Peyer's patch (tissue), 4 donors: ENCODE results near the gene MYLK.

ENCODE experiments used
- POLR2A ChIP-seq, 2 donors: fragments of 450-650 bp; IDR thresholded peaks; one replicate each; pipeline ENCODE4 v1.5.1; 2017; ENCODE audit warnings: antibody characterized with exemption in 2 of 2, mild to moderate bottlenecking in 2 of 2, moderate library complexity in 2 of 2
- TF ChIP-seq, protein P1 (sequence below), 6 experiments: fragments of 450-650 bp in 4 of 6; fragments of 200-600 bp in 2 of 6; sonication (generic) in 1 of 6; IDR thresholded peaks; one replicate each; pipeline ENCODE4 v1.5.1; 2017 to 2019; ENCODE audit warnings: antibody characterized with exemption in 6 of 6, mild to moderate bottlenecking in 3 of 6, moderate library complexity in 1 of 6

- TF ChIP-seq, protein P1, sequence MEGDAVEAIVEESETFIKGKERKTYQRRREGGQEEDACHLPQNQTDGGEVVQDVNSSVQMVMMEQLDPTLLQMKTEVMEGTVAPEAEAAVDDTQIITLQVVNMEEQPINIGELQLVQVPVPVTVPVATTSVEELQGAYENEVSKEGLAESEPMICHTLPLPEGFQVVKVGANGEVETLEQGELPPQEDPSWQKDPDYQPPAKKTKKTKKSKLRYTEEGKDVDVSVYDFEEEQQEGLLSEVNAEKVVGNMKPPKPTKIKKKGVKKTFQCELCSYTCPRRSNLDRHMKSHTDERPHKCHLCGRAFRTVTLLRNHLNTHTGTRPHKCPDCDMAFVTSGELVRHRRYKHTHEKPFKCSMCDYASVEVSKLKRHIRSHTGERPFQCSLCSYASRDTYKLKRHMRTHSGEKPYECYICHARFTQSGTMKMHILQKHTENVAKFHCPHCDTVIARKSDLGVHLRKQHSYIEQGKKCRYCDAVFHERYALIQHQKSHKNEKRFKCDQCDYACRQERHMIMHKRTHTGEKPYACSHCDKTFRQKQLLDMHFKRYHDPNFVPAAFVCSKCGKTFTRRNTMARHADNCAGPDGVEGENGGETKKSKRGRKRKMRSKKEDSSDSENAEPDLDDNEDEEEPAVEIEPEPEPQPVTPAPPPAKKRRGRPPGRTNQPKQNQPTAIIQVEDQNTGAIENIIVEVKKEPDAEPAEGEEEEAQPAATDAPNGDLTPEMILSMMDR (IDR thresholded peaks at IDR 0.05) = no peak
- TF ChIP-seq POLR2A (IDR thresholded peaks at IDR 0.05) = no peak
Observed at GRCh38 chr3:123776071-123776782, 107.9 kb downstream of the MYLK start.
